ENCODE data around the gene COLGALT1.

DNA sequence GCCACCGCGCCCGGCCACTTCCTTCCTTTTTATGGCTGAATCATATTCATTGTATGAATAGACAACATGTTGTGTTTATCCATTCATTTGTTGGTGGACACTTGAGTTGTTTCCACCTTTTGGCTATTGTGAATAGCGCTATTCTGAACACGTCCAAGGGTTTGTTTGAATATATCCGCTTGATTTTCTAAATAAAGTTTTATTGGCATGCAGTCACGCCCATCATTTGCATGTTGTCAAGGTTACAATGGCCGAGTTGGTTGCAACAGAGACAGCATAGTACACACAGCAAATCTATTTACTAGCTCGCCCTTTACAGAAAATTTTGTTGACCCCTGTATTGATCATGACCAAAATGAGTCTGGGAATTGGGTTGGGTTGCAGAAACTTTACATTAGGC, 43.5 kb downstream of the COLGALT1 start:
- TF ChIP-seq GATA3 (IDR thresholded peaks at IDR 0.05; ENCODE audit: low read depth, low read length) (no peak), GATA2 (IDR thresholded peaks at IDR 0.05; ENCODE audit: low read depth, low read length) (no peak)
